WERI-Rb-1 (cell line): ENCODE measurements around the gene NEK6.
"Not testable (repeated sequence)": the region's sequence is repeated elsewhere in the genome, so short reads cannot be mapped to it uniquely, and the experiment has no call there.

Experiments
- DNase-seq: peaks from one replicate; pipeline ENCODE4 v3.0.0-alpha.2; 2020
- H3K27ac ChIP-seq: fragments of 250-450 bp; sonication (Bioruptor Pico); 2 replicates; pipeline ENCODE4 v1.5.1; 2020; ENCODE audit warnings: mild to moderate bottlenecking, moderate library complexity
- H3K27me3 ChIP-seq: fragments of 250-450 bp; sonication (Bioruptor Pico); 2 replicates; pipeline ENCODE4 v1.5.1; 2021; ENCODE audit warnings: mild to moderate bottlenecking, low read depth, moderate library complexity; ENCODE audit not compliant: insufficient read depth, severe bottlenecking
- H3K36me3 ChIP-seq: fragments of 250-450 bp; sonication (Bioruptor Pico); 2 replicates; pipeline ENCODE4 v1.5.1; 2020; ENCODE audit warnings: mild to moderate bottlenecking, moderate library complexity
- H3K4me3 ChIP-seq: 2 replicates; pipeline ENCODE4 v1.5.1; 2011; ENCODE audit warnings: low read depth, mild to moderate bottlenecking, control low read depth, low read length
- H3K9me3 ChIP-seq: fragments of 250-450 bp; sonication (Bioruptor Pico); 2 replicates; pipeline ENCODE4 v1.5.1; 2021; ENCODE audit warnings: mild to moderate bottlenecking, moderate library complexity; ENCODE audit not compliant: severe bottlenecking
- TF ChIP-seq, protein P1 (sequence below): IDR thresholded peaks from 2 replicates; pipeline ENCODE4 v1.5.1; 2011; ENCODE audit warnings: low read depth, mild to moderate bottlenecking, control low read depth, inconsistent platforms, low read length

NEK6 gene

DNA sequence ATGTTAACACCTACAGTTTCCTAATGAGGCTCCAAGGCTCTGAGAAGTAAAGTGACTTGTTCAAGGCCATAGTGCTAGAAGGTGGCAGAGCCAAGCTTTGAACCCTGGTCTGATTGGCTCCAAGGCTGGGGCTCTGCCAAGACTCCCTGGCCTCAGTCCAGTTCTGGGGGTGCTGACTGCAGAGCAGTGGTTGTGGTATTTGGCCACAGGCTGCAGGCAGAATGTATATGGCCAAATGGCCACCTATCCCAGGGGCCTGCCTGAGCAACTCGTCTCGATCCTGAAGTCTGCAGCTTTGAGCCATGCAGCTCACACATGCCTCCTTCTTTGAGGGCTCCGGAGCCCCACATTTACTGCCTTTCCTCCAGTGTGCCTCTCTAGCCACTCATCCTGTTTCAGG is 9.7 kb upstream of the NEK6 start:
- no peaks in the 10 kb centered on the region for H3K27me3 ChIP-seq
- no peak overlapping the region for H3K4me3 ChIP-seq
- no peak for DNase-seq
- H3K36me3 ChIP-seq: no peaks in the 10 kb centered on the region
- TF ChIP-seq, protein P1, sequence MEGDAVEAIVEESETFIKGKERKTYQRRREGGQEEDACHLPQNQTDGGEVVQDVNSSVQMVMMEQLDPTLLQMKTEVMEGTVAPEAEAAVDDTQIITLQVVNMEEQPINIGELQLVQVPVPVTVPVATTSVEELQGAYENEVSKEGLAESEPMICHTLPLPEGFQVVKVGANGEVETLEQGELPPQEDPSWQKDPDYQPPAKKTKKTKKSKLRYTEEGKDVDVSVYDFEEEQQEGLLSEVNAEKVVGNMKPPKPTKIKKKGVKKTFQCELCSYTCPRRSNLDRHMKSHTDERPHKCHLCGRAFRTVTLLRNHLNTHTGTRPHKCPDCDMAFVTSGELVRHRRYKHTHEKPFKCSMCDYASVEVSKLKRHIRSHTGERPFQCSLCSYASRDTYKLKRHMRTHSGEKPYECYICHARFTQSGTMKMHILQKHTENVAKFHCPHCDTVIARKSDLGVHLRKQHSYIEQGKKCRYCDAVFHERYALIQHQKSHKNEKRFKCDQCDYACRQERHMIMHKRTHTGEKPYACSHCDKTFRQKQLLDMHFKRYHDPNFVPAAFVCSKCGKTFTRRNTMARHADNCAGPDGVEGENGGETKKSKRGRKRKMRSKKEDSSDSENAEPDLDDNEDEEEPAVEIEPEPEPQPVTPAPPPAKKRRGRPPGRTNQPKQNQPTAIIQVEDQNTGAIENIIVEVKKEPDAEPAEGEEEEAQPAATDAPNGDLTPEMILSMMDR: no peak
- H3K9me3 ChIP-seq: no peaks in the 10 kb centered on the region
- no peak overlapping the region for H3K27ac ChIP-seq

GRCh38 chr9:124248960-124249359 is 8.8 kb upstream of the NEK6 start:
- Histone ChIP-seq H3K27ac (no peak overlapping the region), H3K27me3 (no peaks in the 10 kb centered on the region), H3K4me3 (no peak overlapping the region), H3K9me3 (no peaks in the 10 kb centered on the region), H3K36me3 (no peaks in the 10 kb centered on the region)
- TF ChIP-seq, protein P1: no peak
- DNase-seq: no peak

DNA sequence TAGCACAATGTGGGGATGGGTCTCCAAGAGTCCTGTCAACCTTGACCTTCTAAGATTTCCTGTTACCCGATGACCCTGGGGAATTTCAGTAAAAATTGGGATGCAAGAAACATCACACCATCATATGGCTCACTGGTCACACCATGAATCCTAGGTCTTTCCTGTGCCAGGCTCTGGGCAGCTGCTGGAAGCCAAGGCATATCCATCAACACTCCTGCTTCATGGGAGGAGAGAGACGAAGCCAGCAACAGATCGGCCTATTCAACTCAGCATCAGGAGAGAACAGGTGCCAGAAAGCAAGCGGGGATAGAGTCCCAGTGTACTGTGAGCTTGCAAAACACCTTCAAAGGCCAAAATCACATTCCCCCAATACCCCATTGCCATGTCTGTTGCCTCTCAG is 6.5 kb upstream of the NEK6 start:
- H3K27ac ChIP-seq: no peak overlapping the region
- TF ChIP-seq, protein P1: no peak

DNA sequence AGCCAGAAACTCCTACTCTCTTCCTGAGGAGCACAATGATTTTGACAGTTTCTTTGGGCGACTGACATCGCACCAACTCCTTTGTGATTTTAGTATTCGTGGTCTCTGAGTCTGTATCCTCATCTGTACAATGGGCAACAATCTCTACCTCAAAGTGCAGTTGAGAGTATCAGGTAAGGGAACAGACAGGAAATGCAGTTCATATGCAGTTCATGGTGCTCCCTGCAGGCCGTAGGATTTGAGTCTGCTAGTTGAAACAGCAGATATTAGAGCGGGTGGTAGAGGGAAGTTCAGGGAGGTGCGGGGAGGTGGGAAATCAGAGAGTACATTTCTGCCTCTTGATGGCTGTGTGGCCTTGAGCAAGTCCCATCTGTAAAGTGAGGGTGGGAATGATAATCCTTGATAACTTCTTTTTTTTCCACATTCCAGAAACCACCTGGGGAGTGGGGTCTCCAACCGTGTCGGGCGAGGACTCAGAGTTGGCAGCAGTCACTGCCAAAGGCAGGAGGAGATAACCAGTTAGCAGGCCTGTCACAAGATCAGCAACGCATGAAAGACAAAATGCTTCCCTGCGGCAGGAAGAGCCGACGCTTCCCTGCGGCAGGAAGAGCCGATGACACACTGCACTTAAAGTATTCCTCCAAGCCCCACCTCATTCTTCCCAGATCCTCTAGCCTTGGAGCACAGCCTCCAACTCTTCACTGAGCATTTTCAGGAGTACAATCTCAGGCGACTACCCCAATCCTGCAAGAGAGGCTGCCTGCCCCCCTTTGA is 6.0 kb upstream of the NEK6 start:
- Histone ChIP-seq H3K36me3 (no peaks in the 10 kb centered on the region), H3K27me3 (no peaks in the 10 kb centered on the region), H3K27ac (no peak overlapping the region), H3K4me3 (no peak overlapping the region), H3K9me3 (no peaks in the 10 kb centered on the region)
- TF ChIP-seq, protein P1: no peak
- no peak for DNase-seq

More for the DNA sequence above, 6.5 kb upstream of the NEK6 start:
- Histone ChIP-seq H3K4me3 (no peak overlapping the region), H3K9me3 (no peaks in the 10 kb centered on the region), H3K27me3 (no peaks in the 10 kb centered on the region), H3K36me3 (no peaks in the 10 kb centered on the region)
- DNase-seq: no peak

DNA sequence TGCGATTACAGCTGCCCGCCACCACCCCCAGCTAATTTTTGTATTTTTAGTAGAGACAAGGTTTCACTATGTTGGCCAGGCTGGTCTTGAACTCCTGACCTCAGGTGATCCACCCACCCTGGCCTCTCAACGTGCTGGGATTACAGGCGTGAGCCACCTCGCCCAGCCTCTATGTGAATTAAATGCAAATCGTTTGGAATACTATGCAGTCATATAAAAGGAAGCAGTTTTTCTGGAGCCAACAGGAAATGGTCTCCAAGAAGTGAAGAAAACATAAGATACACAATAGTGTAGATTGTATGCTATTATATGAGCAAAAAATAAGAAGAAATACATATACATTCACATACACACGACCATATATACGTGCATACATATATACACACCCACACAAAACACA is 4.9 kb upstream of the NEK6 start:
- H3K27ac ChIP-seq, H3K9me3 ChIP-seq, H3K27me3 ChIP-seq: not testable (repeated sequence)

DNA sequence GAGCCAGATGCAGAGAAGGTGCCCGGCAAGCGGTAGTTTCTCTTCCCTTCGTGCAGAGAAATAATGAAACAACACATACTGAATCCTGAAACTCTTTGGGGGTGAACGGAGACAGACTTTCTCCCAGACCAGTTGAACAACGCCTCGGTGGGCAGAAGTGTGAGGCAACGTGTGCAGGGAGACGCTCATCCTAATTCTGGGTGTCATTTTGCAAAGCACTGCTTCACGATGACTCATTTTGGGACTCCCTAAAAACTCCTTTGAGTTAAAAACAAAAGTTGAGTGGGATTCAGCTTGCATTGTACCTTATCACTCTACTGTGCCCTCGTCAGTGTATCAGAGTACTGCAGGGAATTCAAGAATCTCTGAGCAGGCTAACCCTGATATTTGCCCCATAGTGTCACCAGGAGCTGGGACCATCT is 3.5 kb upstream of the NEK6 start:
- H3K27me3 ChIP-seq: no peaks in the 10 kb centered on the region
- H3K9me3 ChIP-seq: no peaks in the 10 kb centered on the region
- H3K27ac ChIP-seq: no peak overlapping the region
- TF ChIP-seq, protein P1: no peak
- H3K36me3 ChIP-seq: no peaks in the 10 kb centered on the region
- DNase-seq: no peak
- H3K4me3 ChIP-seq: no peak overlapping the region

More for the DNA sequence above, 4.9 kb upstream of the NEK6 start:
- H3K36me3 ChIP-seq, DNase-seq, H3K4me3 ChIP-seq: not testable (repeated sequence)
